ENCODE results near the gene ASGR2.

Gene ASGR2

DNA sequence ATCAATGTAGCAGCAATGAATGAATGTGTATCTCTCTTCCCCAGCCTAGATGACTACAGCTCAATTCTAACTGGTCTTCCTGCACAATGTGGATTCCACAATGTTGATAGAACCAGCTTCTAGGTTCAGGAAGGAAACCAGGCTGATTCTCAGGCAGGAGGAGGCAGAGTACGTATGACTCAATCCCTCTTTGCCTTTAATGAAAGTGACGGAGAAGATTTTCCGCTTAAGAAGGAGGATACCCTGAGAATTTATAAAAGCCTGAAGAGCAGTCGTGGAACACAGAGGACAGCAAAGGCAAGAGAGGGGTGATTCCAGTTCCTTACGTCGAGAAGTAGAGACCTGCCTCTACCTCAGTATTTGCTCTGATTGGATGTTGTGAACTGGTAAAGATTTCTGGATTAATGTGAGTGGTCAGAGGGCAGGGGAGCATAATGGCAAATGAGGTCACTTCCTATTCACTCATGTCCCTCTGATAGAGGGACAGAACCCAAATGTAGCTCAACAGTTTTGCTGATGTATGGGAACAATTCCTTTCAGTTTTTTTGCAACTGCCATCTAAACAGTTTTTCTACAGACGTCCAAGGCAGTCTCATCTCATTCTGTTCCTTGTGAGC, 55.7 kb downstream of the ASGR2 start:
- no peak for DNase-seq

DNA sequence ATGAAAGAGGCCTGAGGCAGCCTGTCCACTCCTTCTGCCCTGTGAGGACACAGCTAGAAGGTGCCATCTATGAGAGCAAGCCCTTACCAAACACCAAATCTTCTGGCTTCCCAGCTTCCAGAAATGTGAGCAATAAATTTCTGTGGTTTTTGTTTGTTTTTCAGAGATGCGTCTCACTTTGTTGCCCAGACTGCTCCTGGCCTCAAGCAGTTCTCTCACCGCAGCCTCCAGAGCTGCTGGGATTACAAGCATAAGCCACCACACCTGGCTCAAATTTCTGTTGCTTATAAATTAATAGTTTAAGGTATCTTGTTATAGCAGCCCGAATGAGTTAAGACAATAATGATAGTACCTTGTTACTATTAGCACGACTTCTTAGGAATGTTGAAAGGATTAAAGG, 58.2 kb downstream of the ASGR2 start:
- no peak for DNase-seq
